Trophoblast cell (in vitro differentiated cells and primary cell): ENCODE data around the gene LRBA.
"Not testable (repeated sequence)": the region's sequence is repeated elsewhere in the genome, so short reads cannot be mapped to it uniquely, and the experiment has no call there.

ENCODE experiments used
- DNase-seq, 2 donors: peaks; one replicate each; pipeline ENCODE4 v3.0.0-alpha.2; 2016
- H2AFZ ChIP-seq: 2 replicates; pipeline ENCODE4 v1.6.1; 2013; ENCODE audit warnings: low read length, moderate library complexity, mild to moderate bottlenecking; ENCODE audit not compliant: insufficient read depth, poor library complexity
- H2AK5ac ChIP-seq: 2 replicates; pipeline ENCODE4 v1.6.1; 2013; ENCODE audit warnings: mild to moderate bottlenecking, low read length
- H2BK120ac ChIP-seq: 2 replicates; pipeline ENCODE4 v1.6.1; 2013; ENCODE audit warnings: low read length, mild to moderate bottlenecking, moderate library complexity; ENCODE audit not compliant: insufficient read depth, poor library complexity
- H2BK12ac ChIP-seq: 2 replicates; pipeline ENCODE4 v1.6.1; 2013; ENCODE audit warnings: mild to moderate bottlenecking, low read length, moderate library complexity
- H2BK5ac ChIP-seq: 2 replicates; pipeline ENCODE4 v1.6.1; 2013; ENCODE audit warnings: low read length, low read depth, moderate library complexity, mild to moderate bottlenecking; ENCODE audit not compliant: poor library complexity
- H3K14ac ChIP-seq: 2 replicates; pipeline ENCODE4 v1.6.1; 2013; ENCODE audit warnings: mild to moderate bottlenecking, low read length
- H3K18ac ChIP-seq: 2 replicates; pipeline ENCODE4 v1.6.1; 2013; ENCODE audit warnings: mild to moderate bottlenecking, low read length
- H3K23ac ChIP-seq: 2 replicates; pipeline ENCODE4 v1.6.1; 2013; ENCODE audit warnings: low read length
- H3K27ac ChIP-seq: 2 replicates; pipeline ENCODE4 v1.5.1; 2013; ENCODE audit warnings: low read depth, mild to moderate bottlenecking, inconsistent platforms, low read length, moderate library complexity
- H3K27me3 ChIP-seq: 2 replicates; pipeline ENCODE4 v1.6.1; 2013; ENCODE audit warnings: inconsistent platforms, mild to moderate bottlenecking, low read length, moderate library complexity; ENCODE audit not compliant: insufficient read depth
- H3K36me3 ChIP-seq, 2 experiments: 1 replicate in 1 of 2; 2 replicates in 1 of 2; pipeline ENCODE4 v1.6.1; 2013; ENCODE audit warnings: low read length in 2 of 2, mild to moderate bottlenecking in 2 of 2, moderate library complexity in 1 of 2; ENCODE audit not compliant: insufficient read depth in 2 of 2, control insufficient read depth in 1 of 2
- H3K4ac ChIP-seq: 2 replicates; pipeline ENCODE4 v1.6.1; 2013; ENCODE audit warnings: low read depth, mild to moderate bottlenecking, low read length, moderate library complexity
- H3K4me1 ChIP-seq, 2 experiments: 1 replicate in 1 of 2; 2 replicates in 1 of 2; pipeline ENCODE4 v1.6.1; 2013; ENCODE audit warnings: low read length in 2 of 2, mild to moderate bottlenecking in 2 of 2, moderate library complexity in 1 of 2; ENCODE audit not compliant: insufficient read depth in 2 of 2, control insufficient read depth in 1 of 2
- H3K4me2 ChIP-seq: 2 replicates; pipeline ENCODE4 v1.6.1; 2013; ENCODE audit warnings: inconsistent platforms, mild to moderate bottlenecking, low read length, moderate library complexity
- H3K4me3 ChIP-seq: 2 replicates; pipeline ENCODE4 v1.5.1; 2013; ENCODE audit warnings: mild to moderate bottlenecking, low read depth, low read length, inconsistent platforms
- H3K79me1 ChIP-seq: one replicate; pipeline ENCODE4 v1.6.1; 2013; ENCODE audit warnings: low read length
- H3K79me2 ChIP-seq: 2 replicates; pipeline ENCODE4 v1.6.1; 2013; ENCODE audit warnings: low read length, mild to moderate bottlenecking; ENCODE audit not compliant: control insufficient read depth, insufficient read depth, poor library complexity
- H3K9ac ChIP-seq: 2 replicates; pipeline ENCODE4 v1.6.1; 2013; ENCODE audit warnings: mild to moderate bottlenecking, low read length
- H3K9me3 ChIP-seq: 2 replicates; pipeline ENCODE4 v1.6.1; 2013; ENCODE audit warnings: low read depth, mild to moderate bottlenecking, control low read depth, inconsistent platforms, low read length; ENCODE audit not compliant: insufficient read depth
- H4K12ac ChIP-seq: 2 replicates; pipeline ENCODE4 v1.6.1; 2013; ENCODE audit warnings: low read depth, mild to moderate bottlenecking, low read length, moderate library complexity
- H4K8ac ChIP-seq: 2 replicates; pipeline ENCODE4 v1.6.1; 2013; ENCODE audit warnings: low read depth, mild to moderate bottlenecking, low read length, moderate library complexity
- H4K91ac ChIP-seq: one replicate; pipeline ENCODE4 v1.6.1; 2013; ENCODE audit warnings: low read depth, mild to moderate bottlenecking, low read length, moderate library complexity
- WGBS: extraction: QIAGEN DNeasy Blood & Tissue Kit; methylation state at CpG from one replicate; pipeline ENCODE4 v1.1.7; 2013; ENCODE audit warnings: missing lambda C conversion rate; ENCODE audit not compliant: insufficient read length, insufficient coverage; ENCODE audit errors: extremely low coverage; 5-methylcytosine and 5-hydroxymethylcytosine counted together

LRBA gene

GRCh38 chr4:150658258-150658657 lies 356.8 kb downstream of the LRBA start:
- not testable (repeated sequence) for H3K9ac ChIP-seq, H2BK12ac ChIP-seq, H4K8ac ChIP-seq, H3K27me3 ChIP-seq, H3K79me2 ChIP-seq, H3K79me1 ChIP-seq, H3K4me1 ChIP-seq, H4K91ac ChIP-seq, H2BK5ac ChIP-seq, DNase-seq, H3K4ac ChIP-seq, H3K18ac ChIP-seq, H2BK120ac ChIP-seq, H2AK5ac ChIP-seq, H3K27ac ChIP-seq, H4K12ac ChIP-seq, H3K4me2 ChIP-seq, H3K14ac ChIP-seq, H3K9me3 ChIP-seq, H3K4me3 ChIP-seq, H2AFZ ChIP-seq, H3K36me3 ChIP-seq, H3K23ac ChIP-seq
- WGBS = no CpG with 5 or more reads among the region's 1 CpG

- H3K27me3 ChIP-seq = no peaks in the 10 kb centered on the region
- H3K4me1 ChIP-seq = no peaks in the 10 kb centered on the region
- no peaks in the 10 kb centered on the region for H3K79me1 ChIP-seq
- no peaks in the 10 kb centered on the region for H3K9me3 ChIP-seq
- H2BK12ac ChIP-seq = no peak overlapping the region
- H3K36me3 ChIP-seq = no peaks in the 10 kb centered on the region
- no peak overlapping the region for H3K18ac ChIP-seq
- WGBS = no CpG with 5 or more reads among the region's 2 CpGs
- H2BK5ac ChIP-seq = no peak overlapping the region
- no peak overlapping the region for H4K12ac ChIP-seq
- no peak overlapping the region for H2BK120ac ChIP-seq
- H2AFZ ChIP-seq = no peak overlapping the region
- no peak overlapping the region for H3K27ac ChIP-seq
- H3K4ac ChIP-seq = no peak overlapping the region
- DNase-seq = no peak
- no peak overlapping the region for H2AK5ac ChIP-seq
- no peak overlapping the region for H3K4me2 ChIP-seq
- H4K91ac ChIP-seq = no peak overlapping the region
- H4K8ac ChIP-seq = no peak overlapping the region
- no peak overlapping the region for H3K23ac ChIP-seq
- no peaks in the 10 kb centered on the region for H3K79me2 ChIP-seq
- H3K9ac ChIP-seq = no peak overlapping the region
- H3K14ac ChIP-seq = no peak overlapping the region
- no peak overlapping the region for H3K4me3 ChIP-seq
Measured at GRCh38 chr4:150656891-150657290, 358.2 kb downstream of the LRBA start.

GRCh38 chr4:150650751-150651150 lies 364.3 kb downstream of the LRBA start:
- Histone ChIP-seq H3K36me3 (no peaks in the 10 kb centered on the region), H3K18ac (no peak overlapping the region), H3K27ac (no peak overlapping the region), H3K9ac (no peak overlapping the region), H3K79me1 (no peaks in the 10 kb centered on the region), H3K4ac (no peak overlapping the region), H2BK5ac (no peak overlapping the region), H4K91ac (no peak overlapping the region), H2BK120ac (no peak overlapping the region), H3K14ac (no peak overlapping the region), H4K8ac (no peak overlapping the region), H2AFZ (no peak overlapping the region), H2BK12ac (no peak overlapping the region), H4K12ac (no peak overlapping the region), H3K9me3 (no peaks in the 10 kb centered on the region), H3K23ac (no peak overlapping the region), H2AK5ac (no peak overlapping the region), H3K4me3 (no peak overlapping the region), H3K4me1 (no peaks in the 10 kb centered on the region), H3K27me3 (no peaks in the 10 kb centered on the region), H3K79me2 (no peaks in the 10 kb centered on the region), H3K4me2 (no peak overlapping the region)
- WGBS = no CpG with 5 or more reads among the region's 1 CpG
- no peak for DNase-seq

DNA sequence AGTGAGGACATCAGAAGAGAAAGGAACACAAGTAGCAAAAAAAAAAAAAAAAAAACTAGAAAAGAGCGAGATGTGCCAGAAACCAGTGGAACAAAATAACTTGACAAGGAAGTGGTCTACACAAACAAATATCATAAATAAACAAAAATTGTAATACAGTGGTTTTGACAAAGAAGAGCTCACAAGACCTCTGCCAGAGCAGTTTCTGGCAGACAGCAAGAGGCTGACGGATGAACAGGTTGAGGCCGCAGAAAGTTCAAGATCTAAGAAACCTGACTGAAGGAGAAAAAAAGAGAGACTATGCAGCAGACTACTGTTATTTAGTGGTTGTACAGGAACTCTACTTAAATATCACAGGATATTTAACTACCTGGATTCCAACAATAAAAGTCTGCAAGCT lies 367.0 kb downstream of the LRBA start:
- no peak overlapping the region for H3K4ac ChIP-seq
- H3K36me3 ChIP-seq = no peaks in the 10 kb centered on the region
- H2AFZ ChIP-seq = no peak overlapping the region
- H3K27me3 ChIP-seq = no peaks in the 10 kb centered on the region
- no peak overlapping the region for H2BK120ac ChIP-seq
- no peak overlapping the region for H3K27ac ChIP-seq
- no peaks in the 10 kb centered on the region for H3K79me1 ChIP-seq
- H4K12ac ChIP-seq = no peak overlapping the region
- no peaks in the 10 kb centered on the region for H3K4me1 ChIP-seq
- no peak overlapping the region for H4K91ac ChIP-seq
- no peak overlapping the region for H3K23ac ChIP-seq
- no peak overlapping the region for H2BK12ac ChIP-seq
- no peak overlapping the region for H3K9ac ChIP-seq
- H3K14ac ChIP-seq = no peak overlapping the region
- no peak overlapping the region for H2BK5ac ChIP-seq
- H3K9me3 ChIP-seq = no peaks in the 10 kb centered on the region
- H3K79me2 ChIP-seq = no peaks in the 10 kb centered on the region
- DNase-seq = no peak
- no peak overlapping the region for H3K18ac ChIP-seq
- no peak overlapping the region for H2AK5ac ChIP-seq
- no peak overlapping the region for H3K4me2 ChIP-seq
- no CpG with 5 or more reads among the region's 3 CpGs for WGBS
- no peak overlapping the region for H4K8ac ChIP-seq
- H3K4me3 ChIP-seq = no peak overlapping the region
